Activated CD8-positive, alpha-beta memory T cell treated with anti-CD3 and anti-CD28 coated beads for 4 hours (primary cell): ENCODE results near the gene DNAI2.

ENCODE experiments used
- DNase-seq, 2 donors: peaks; one replicate each; pipeline ENCODE4 v3.0.0-alpha.2; 2020; ENCODE audit warnings: low read depth in 2 of 2

Gene DNAI2

DNA sequence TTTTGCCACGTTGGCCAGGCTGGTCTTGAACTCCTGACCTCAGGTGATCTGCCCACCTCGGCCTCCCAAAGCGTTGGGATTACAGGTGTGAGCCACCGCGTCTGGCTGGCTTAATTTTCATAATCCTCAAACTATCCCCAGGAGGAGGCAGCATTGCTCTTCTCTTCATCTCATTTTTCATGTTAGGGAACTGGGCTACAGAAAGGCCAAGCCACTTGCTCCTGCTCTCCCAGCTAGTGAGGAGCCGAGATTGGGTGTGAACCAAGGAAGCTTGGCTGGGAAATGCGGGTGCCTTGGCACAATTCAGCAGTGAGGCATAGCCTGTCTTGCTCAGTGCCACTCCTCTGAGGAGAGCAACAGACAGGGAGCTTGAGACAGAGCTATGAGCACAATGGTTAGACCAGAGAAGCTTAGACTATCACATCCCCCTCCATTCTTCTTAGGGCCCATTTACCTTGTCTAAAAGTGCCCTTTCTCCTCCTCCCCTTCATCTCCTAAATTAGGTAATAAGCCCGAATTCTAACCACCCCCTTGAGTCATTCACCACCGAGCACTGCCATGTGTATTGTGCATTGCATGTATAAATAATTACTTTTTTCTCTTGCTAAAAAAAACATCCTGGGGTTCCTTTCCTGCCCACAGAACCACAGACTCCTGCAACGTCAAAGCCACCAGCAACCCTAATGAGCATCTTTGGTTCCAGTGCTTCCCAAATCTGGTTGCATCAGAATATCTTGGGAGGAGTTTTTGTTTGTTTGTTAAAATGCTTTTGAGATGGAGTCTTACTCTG lies 32.0 kb downstream of the DNAI2 start:
- DNase-seq = no peak

DNA sequence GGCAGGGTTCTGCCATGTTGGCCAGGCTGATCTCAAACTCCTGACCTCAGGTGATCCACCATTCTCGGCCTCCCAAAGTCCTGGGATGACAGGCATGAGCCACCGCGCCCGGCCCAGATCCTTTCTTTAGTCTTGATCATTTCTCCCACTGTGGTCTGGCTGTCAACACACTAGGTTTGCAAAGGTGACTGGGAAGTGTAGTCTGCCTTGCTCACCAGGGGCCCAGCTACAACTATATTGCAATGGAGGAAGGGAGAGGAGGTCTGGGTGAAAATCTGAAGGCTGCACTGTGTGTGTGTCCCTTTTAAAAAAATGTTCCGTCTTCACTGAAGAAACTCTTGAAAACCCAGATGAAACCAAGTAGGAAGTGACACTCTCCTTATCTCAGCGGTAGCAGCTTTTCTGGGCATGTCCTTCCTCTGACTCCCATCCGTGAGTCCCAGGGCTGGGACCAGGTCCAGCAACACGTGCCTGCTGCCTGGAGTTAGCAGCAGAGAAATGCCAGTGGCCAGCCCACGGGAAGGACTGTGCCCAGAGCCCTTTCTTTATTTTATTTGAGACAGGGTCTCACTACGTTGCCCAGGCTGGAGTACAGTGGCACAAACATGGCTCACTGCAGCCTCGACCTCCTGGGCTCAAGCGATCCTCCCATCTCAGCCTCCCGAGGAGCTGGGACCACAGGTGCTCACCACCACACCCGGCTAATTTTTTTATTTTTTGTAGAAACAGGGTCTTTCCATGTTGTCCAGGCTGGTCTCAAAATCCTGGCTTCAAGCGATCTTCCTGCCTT lies 34.1 kb downstream of the DNAI2 start:
- no peak for DNase-seq

DNA sequence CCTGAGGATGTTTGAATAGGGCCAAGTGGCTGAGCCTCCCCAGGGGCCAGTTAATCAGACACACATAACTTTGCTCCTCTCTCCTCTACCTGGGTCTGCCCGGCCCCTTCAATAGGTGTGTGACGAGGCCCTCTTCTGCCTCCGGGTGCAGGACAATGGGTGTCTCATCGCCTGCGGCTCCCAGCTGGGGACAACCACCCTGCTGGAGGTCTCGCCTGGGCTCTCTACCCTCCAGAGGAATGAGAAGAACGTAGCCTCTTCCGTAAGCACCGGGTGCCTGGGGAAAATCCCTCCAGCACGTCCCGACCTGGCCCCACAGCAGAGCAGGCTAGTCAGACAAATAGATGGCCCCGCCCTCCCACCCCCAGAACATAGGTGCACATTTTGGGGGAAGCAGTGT lies 35.9 kb downstream of the DNAI2 start:
- DNase-seq = no peak

DNA sequence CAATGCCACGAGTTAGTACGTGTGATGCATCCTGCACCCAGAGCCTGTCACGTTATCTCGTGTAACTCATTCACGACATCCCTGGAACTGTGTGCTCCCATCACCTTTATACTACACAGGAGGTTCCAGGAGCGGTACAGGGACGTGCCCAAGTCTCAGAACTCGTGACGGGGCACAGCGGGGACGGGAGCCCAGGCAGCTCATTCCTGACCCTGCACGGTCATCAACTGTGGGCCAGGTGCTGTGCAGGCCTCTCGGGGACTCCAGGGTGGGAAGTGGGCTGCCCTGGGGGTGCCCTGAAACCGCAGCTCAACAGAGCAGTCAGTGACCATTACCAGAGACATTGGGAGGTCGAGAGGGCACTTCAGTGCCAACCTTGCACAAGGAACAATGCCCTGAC lies 40.8 kb downstream of the DNAI2 start:
- no peak for DNase-seq

DNA sequence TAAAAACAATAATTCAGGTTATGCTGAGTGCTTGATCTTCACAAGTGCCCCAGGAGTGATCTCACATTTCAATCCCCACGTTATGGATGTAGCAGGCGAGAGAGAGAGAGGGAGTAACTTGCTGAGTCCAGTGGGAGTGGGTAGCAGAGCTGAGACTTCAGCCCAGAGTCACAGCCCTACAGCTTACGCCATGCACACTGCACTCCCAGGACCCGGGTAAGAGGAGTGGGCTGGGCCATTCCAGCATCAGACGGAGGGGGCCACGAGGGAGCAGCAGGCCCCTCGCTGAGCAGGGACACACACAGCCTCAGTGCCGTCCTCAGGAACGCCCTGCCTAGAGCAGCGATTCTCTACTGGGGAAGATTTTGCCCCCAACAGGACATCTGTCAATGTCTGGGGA lies 42.2 kb downstream of the DNAI2 start:
- no peak for DNase-seq

DNA sequence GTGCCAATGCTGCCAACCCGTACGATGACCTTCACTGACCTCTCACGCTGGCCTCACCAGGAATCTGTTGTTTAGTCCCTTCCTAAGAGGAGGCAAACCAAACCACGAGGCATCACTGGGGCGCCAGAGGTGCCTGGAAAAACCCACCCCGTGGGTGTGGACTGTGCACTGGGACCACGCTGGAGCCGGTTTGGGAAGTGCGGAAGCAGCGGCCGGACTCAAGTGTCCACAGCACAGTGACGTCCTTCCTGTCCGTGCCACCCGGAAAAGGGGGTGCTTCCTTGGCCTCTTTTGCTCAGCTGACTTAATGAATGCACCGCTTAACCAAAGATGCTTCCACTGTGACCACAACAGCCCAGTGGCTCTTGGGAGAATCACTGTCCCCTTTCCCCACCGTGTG lies 43.0 kb downstream of the DNAI2 start:
- no peak for DNase-seq

DNA sequence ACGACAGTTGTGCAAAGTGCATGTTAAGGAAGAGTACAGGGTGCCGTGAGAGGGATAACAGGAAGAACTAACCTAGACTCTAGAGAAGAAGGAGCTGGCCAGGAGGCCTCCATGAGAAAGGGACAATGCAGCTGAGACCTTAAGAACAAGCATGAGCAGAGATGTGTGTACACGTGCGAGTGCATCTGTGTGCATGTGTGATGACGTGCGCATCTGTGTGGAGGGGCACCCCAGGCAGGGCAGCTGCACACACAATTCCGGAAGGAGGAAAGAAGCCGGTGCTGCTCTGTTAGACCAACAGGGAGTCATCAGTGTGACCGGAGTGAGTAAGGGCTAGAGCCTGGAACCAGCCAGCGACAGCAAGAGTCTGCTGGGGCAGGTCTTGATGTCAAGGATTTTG lies 44.4 kb downstream of the DNAI2 start:
- no peak for DNase-seq

DNA sequence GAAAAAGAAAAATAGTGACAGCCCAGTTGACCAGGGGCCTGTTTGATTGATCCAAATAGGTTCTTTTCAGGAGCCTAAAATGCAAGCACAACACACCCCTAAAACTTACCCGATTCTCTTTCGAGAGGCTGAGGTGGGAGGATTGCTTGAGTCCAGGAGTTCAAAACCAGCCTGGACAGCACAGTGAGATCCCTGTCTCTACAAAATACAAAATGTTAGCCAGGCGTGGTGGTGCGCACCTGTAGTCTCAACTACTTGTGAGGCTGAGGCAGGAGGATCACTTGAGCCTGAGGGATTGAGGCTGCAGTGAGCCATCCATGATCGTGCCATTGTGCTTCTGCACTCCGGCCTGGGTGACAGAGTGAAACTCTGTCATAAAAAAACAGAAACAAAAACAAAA lies 50.5 kb downstream of the DNAI2 start:
- DNase-seq = no peak

DNA sequence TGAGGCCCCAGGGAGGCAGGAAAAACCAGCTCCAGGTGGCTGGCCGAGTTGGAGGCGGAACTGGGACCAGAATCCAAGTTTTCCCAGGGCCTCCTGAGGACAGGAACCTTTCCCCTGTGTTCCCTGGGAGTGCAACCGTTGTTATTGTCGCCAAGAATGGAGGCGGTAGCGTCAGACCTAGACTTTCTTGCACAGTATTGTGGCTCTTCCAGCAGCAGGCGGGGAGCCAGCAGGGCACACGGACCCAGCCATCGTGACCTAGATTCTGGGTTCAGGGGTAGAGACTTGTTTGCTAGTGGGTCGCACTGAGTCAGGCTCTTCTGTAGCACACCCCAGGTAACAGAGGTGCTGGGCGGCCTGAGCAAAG lies 51.3 kb downstream of the DNAI2 start:
- DNase-seq = no peak

DNA sequence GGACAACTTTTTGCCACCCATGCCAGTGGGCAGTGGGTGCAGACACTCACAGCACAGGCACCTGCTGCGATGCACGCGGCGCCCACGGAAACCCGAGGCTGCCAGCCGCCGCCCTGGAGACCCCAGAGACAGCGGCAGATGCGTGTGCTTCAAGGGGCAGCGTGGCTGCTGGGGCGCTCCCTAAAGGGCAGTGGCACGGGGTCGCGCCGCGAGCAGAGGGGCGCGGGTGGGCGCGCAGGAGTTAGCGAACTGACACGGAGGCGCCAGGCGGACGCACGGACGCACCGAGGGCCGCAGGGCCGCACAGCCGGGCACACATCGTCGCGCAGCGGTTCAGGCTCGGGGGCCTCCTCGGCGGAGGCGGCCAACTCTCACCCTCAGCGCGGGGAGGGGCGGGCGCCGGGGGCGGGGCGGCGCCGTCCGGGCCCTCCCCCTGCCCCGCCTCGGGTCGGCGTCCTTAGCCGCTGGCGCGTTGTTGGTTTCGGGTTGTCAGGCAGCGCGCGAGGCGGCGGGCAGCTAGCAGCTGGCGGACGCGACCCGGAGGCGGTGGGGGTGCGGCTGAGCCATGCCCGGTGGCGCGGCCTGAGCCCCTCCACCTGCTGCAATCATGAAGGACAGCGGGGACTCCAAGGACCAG lies 51.8 kb downstream of the DNAI2 start, which contains the start of gene KIF19:
Gene KIF19 (plus strand): TSS at position 484 of the 637 bp plus-strand sequence. CDS start 124 bp downstream, at position 608.
- DNase-seq = peak; percentile 9 to 12

DNA sequence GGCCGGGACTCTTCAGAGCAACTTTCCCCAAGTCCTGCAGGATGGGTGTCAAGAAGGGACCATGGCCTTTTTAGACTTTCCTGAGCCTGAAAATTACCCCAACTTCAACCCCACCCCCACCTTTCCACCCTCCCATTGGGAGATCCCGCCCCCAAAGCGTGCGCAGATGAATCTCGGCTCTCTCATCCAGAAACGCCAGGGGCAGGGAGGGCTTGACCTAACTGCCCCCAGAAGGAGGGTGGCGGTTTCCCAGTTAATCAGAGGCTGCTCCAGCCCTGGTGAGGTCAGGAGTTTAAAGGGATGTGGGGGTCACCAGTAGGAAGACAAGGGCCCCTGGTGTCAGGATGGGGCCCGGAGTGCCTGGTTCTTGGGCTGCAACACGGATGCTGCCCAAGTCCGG lies 52.5 kb downstream of the DNAI2 start:
- DNase-seq = no peak

DNA sequence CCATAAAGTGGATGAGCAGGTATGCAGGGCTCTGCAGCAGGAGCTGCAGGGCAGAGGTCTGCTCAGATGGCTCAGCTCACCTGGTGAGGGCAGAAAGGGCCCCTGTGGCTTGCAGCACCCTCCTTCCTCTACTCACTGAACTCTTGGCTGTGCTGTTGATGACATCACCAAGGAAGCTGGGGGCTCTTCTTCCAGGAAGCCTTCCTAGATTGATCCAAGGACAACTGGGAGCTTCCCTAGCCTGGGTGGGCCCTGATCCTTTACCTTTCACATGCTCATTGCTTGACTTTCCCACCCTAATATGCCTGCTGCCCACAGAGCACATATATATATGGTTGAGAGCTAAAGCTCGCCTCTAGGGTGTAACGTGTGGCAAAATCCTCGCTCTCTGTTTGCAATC lies 54.5 kb downstream of the DNAI2 start:
- DNase-seq = no peak

DNA sequence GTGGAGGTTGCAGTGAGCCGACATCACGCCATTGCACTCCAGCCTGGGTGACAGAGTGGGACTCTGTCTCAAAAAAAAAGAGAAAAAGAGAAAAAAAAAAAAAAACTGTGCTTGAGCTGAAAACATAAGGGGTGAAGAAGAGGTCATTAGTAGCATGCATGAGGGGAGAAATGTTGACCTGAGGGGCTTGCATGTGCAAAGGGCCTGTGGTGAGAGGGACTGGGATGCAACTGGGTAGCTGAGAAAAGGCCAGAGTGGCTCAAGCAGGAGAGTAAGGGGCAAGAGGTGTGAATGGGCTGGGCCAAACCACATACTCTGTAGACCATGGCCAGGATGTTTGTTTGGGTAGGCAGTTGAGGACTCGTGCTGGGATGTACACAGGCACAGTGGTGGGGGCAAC lies 55.3 kb downstream of the DNAI2 start:
- no peak for DNase-seq

DNA sequence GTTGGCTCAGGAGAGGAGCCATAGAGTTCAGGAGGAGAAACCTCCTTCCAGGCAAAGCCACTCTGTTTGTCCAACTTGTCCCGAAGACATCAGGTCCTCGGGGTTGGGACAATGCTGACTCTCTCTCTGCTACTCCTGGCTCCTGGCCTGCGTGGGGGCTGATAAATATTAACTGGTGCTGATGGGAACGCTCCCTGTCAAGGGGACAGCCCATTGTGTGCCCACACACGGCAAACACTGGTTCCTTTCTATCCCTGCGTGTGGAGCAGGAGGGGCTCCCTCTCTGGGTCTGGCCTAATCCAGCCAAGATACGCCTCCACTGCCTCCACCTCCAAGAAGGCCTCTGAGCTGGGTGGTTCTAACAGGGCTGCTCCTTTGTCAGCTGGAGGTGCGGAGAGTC lies 56.4 kb downstream of the DNAI2 start:
- DNase-seq = no peak

DNA sequence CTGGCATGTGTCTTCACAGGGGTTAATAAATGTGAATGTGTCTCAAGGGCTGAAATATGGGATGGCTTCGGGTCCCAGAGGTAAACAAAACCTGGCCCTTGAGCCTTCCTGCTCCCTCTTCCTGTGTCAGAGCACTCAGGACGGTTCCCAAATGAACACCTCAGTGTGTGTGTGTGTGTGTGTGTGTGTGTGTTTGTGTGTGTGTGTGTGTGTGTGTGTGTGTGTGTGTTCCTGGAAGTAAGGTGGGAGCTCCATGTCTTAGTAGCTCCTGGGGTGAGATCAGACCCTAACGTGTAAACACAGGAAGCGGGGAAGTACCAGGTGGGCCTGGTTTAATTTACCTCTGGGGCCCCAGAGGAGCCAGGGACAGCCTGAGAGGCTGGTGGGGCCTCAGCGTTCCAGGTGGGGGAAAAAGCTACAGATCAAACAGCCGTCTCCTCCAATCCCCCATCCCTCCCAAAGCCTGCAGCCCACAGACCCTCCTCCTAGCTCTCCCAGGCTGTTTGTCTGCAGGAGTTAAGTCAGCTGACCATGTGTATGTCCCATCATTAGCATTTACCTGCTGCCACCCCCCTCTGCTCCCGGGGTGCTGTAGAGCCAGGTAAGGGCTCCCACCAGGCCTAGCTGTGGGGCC lies 58.1 kb downstream of the DNAI2 start:
- no peak for DNase-seq

DNA sequence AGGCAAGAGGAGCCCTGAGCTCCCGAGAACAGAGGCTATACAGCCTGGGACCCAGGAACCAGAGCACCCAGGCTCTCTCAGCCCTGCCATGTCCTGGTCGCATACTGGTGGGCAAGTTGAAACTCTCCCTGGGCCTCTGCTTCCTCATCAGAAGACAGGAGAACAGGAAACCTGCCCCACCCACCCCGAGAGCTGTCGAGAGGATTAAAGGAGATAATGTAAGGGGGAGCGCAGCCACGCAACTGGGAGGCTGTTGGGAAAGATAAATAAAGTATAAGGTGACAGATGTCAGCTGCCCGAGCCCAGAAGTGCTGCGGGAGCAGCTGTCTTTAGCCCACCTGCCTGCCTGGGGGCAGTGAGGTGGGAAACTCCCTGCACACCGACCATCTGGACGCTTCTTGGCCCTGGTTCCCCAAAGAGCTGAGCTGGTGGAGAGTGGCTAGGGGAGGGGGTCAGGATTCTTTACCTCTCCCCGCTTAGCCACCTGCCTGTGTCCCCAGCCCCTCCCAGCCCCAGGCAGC lies 58.8 kb downstream of the DNAI2 start:
- DNase-seq = no peak

DNA sequence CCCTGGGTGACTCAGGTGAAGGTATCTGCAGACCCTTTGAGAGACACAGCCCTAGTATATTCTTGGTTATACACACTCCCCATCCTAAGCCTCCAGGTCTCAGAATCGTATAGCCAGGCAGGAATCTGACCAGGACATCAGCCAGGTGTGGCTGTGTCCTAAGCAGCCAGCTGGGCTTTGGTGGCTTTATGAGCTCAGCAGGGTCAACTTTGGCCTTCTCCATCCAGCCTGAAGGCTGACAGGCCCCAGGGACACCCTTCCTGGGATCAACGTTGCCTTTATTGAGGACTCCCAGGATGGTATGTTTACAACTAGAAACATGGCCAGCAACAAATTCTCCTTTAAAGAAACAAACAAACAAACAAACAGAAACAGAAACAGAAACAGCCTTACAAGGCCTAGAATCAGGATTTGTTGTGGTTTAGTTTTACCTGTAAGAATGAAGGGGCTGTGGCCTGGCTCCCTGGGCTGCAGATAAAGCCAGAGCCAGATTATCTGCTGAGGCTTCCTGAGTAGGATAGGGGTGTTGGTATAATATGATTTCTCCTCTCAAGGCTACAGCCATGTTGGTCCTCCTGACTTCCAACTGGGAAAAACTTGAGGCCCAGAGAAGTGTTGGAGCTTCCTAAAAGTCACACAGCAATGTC lies 60.5 kb downstream of the DNAI2 start:
- DNase-seq = no peak

DNA sequence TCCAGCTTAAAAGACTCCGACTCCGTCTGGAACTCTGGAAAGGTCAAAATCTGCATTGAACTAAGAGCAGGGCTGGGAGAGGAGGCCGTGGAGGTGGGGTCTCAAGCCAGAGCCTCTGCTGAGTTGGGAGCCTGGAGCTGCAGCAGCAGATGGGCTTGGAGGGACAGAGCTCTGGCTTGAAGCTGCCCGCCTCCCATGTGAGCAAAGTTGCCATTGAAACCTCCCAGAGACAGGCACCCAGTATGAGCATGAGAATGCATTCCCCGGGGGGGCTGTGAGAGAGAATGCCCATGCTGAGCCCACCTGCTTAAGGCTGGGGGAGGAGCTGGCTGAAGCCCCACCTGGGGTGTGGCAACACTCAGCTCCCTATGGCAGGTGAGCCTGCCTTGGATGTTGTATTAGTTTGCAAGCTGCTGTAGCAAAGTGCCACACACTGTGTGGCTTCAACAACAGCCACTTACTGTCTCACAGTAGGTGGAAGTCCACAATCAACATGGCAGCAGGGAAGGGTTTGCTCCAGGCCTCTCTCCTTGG lies 61.6 kb downstream of the DNAI2 start:
- DNase-seq = no peak

DNA sequence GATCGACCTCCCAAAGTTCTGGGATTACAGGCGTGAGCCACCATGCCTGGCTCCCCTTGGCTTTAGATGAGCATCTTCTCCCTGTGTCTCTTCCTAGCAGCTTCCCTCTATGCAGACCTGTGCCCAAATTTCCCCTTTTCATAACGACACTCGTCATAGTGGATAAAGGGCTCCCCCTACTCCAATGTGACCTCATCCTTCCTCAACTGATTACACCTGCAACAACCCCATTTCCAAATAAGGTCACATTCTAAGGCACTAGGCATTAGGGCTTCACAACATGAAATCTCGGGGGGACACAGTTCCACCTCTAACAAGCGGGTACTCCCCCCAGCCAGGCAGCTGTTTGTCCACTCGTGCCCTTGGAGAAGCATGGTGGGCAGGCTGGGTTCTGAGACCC lies 62.3 kb downstream of the DNAI2 start:
- no peak for DNase-seq

DNA sequence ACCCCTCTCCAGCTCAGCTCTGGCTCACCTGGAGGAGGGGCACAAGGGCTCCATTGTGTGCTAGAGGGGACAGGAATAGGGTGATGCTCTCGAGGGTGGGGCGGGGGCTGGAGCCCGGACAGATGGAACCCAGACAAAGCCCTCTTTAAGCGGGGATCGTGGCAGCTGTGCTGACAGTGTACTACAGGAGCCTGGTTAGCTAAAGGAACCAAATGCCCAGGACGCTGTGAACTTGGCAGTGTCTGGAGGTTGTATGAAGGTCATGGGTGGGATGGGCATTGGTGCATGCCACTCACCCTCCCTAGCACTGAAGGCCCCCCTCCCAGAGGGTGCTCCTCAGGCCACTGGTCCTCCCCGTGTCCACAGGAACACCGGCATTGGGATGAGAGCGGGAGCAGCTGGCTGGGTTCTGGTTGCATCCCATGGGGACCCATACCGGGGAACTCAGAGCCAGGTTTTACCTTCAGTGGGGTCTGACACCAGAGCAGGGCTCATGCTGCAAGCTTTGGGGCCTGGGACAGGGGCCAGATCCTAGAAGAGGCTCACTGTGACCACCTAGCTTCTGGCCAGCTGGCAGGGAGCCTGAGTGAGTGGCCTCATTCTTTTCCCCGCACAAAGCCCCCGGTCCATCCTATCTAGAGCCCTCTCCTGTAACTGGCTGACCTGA lies 63.9 kb downstream of the DNAI2 start:
- DNase-seq = no peak
